Skeletal muscle satellite cell (primary cell): ENCODE results near the gene XPNPEP2.

ENCODE experiments used
- H3K27me3 ChIP-seq: 2 replicates; pipeline ENCODE4 v1.7.0; 2013; ENCODE audit warnings: low read length; ENCODE audit not compliant: control insufficient read depth, insufficient read depth
- H3K36me3 ChIP-seq: 2 replicates; pipeline ENCODE4 v1.7.0; 2013; ENCODE audit warnings: mild to moderate bottlenecking, control low read depth, low read length; ENCODE audit not compliant: insufficient read depth
- H3K4me1 ChIP-seq: 2 replicates; pipeline ENCODE4 v1.7.0; 2013; ENCODE audit warnings: low read length; ENCODE audit not compliant: control insufficient read depth, insufficient read depth
- H3K4me2 ChIP-seq: 2 replicates; pipeline ENCODE4 v1.7.0; 2013; ENCODE audit warnings: mild to moderate bottlenecking, low read length
- H3K4me3 ChIP-seq: 2 replicates; pipeline ENCODE4 v1.7.0; 2013; ENCODE audit warnings: low read length
- H3K9ac ChIP-seq: 2 replicates; pipeline ENCODE4 v1.7.0; 2013; ENCODE audit warnings: mild to moderate bottlenecking, low read depth, low read length, moderate library complexity
- H3K9me3 ChIP-seq: replicated peaks from 2 replicates; pipeline ENCODE4 v1.7.0; 2013; ENCODE audit warnings: mild to moderate bottlenecking, control low read depth, low read length

The XPNPEP2 gene

GRCh38 chrX:129701624-129702069 is 37.1 kb upstream of the XPNPEP2 start:
- H3K4me3 ChIP-seq = no peak overlapping the region
- H3K9ac ChIP-seq = no peak overlapping the region
- H3K27me3 ChIP-seq = peaks cover 12% of the 10 kb centered on the region
- H3K9me3 ChIP-seq = no peaks in the 10 kb centered on the region
- H3K4me2 ChIP-seq = no peak overlapping the region
- no peaks in the 10 kb centered on the region for H3K36me3 ChIP-seq
- H3K4me1 ChIP-seq = no peaks in the 10 kb centered on the region

GRCh38 chrX:129704491-129704890 is 34.3 kb upstream of the XPNPEP2 start:
- Histone ChIP-seq H3K36me3 (no peaks in the 10 kb centered on the region), H3K4me3 (no peak overlapping the region), H3K27me3 (peaks cover 8% of the 10 kb centered on the region), H3K9ac (no peak overlapping the region), H3K4me2 (no peak overlapping the region), H3K9me3 (no peaks in the 10 kb centered on the region), H3K4me1 (no peaks in the 10 kb centered on the region)

GRCh38 chrX:129705377-129705925 is 33.3 kb upstream of the XPNPEP2 start:
- no peaks in the 10 kb centered on the region for H3K4me1 ChIP-seq

GRCh38 chrX:129705988-129706387 is 32.8 kb upstream of the XPNPEP2 start:
- Histone ChIP-seq H3K4me1 (no peaks in the 10 kb centered on the region), H3K36me3 (no peaks in the 10 kb centered on the region), H3K4me3 (no peak overlapping the region), H3K27me3 (peaks cover 8% of the 10 kb centered on the region), H3K4me2 (no peak overlapping the region), H3K9ac (no peak overlapping the region), H3K9me3 (no peaks in the 10 kb centered on the region)

More at GRCh38 chrX:129705377-129705925, 33.3 kb upstream of the XPNPEP2 start:
- no peaks in the 10 kb centered on the region for H3K9me3 ChIP-seq
- no peak overlapping the region for H3K4me3 ChIP-seq
- no peak overlapping the region for H3K9ac ChIP-seq
- no peaks in the 10 kb centered on the region for H3K36me3 ChIP-seq
- H3K27me3 ChIP-seq = peaks cover 8% of the 10 kb centered on the region
- H3K4me2 ChIP-seq = no peak overlapping the region

GRCh38 chrX:129706400-129707072 is 32.2 kb upstream of the XPNPEP2 start:
- Histone ChIP-seq H3K9me3 (no peaks in the 10 kb centered on the region), H3K4me2 (no peak overlapping the region), H3K27me3 (peaks cover 8% of the 10 kb centered on the region), H3K36me3 (no peaks in the 10 kb centered on the region), H3K4me1 (no peaks in the 10 kb centered on the region), H3K9ac (no peak overlapping the region), H3K4me3 (no peak overlapping the region)

- no peaks in the 10 kb centered on the region for H3K36me3 ChIP-seq
- peaks cover 32% of the 10 kb centered on the region for H3K27me3 ChIP-seq
- H3K4me2 ChIP-seq = no peak overlapping the region
- no peak overlapping the region for H3K4me3 ChIP-seq
- no peaks in the 10 kb centered on the region for H3K9me3 ChIP-seq
- H3K4me1 ChIP-seq = no peaks in the 10 kb centered on the region
- no peak overlapping the region for H3K9ac ChIP-seq
These were observed 24.2 kb upstream of the XPNPEP2 start for GRCh38 chrX:129714581-129714980.

- H3K27me3 ChIP-seq = peaks cover 47% of the 10 kb centered on the region
- H3K36me3 ChIP-seq = no peaks in the 10 kb centered on the region
- H3K4me1 ChIP-seq = no peaks in the 10 kb centered on the region
- H3K9me3 ChIP-seq = no peaks in the 10 kb centered on the region
- H3K4me2 ChIP-seq = no peak overlapping the region
- H3K9ac ChIP-seq = no peak overlapping the region
- H3K4me3 ChIP-seq = no peak overlapping the region
These were observed 22.3 kb upstream of the XPNPEP2 start for GRCh38 chrX:129716507-129716906.

- Histone ChIP-seq H3K4me3 (no peak overlapping the region), H3K27me3 (peaks cover 57% of the 10 kb centered on the region), H3K36me3 (no peaks in the 10 kb centered on the region), H3K9ac (no peak overlapping the region), H3K9me3 (no peaks in the 10 kb centered on the region), H3K4me1 (no peaks in the 10 kb centered on the region), H3K4me2 (no peak overlapping the region)
These were observed 20.9 kb upstream of the XPNPEP2 start for GRCh38 chrX:129717892-129718291.

GRCh38 chrX:129718676-129719075 is 20.1 kb upstream of the XPNPEP2 start:
- H3K4me2 ChIP-seq = no peak overlapping the region
- H3K36me3 ChIP-seq = no peaks in the 10 kb centered on the region
- no peak overlapping the region for H3K9ac ChIP-seq
- no peak overlapping the region for H3K4me3 ChIP-seq
- no peaks in the 10 kb centered on the region for H3K9me3 ChIP-seq
- H3K27me3 ChIP-seq = peaks cover 62% of the 10 kb centered on the region
- H3K4me1 ChIP-seq = no peaks in the 10 kb centered on the region

GRCh38 chrX:129719268-129719667 is 19.5 kb upstream of the XPNPEP2 start:
- Histone ChIP-seq H3K9me3 (no peaks in the 10 kb centered on the region), H3K9ac (no peak overlapping the region), H3K27me3 (peaks cover 67% of the 10 kb centered on the region), H3K36me3 (no peaks in the 10 kb centered on the region), H3K4me3 (no peak overlapping the region), H3K4me1 (no peaks in the 10 kb centered on the region), H3K4me2 (no peak overlapping the region)

- Histone ChIP-seq H3K4me1 (no peaks in the 10 kb centered on the region), H3K27me3 (peaks cover 64% of the 10 kb centered on the region), H3K9me3 (no peaks in the 10 kb centered on the region)
These were observed 18.7 kb upstream of the XPNPEP2 start for GRCh38 chrX:129719931-129720530.

GRCh38 chrX:129720741-129721140 is 18.0 kb upstream of the XPNPEP2 start:
- no peak overlapping the region for H3K4me3 ChIP-seq
- H3K9ac ChIP-seq = no peak overlapping the region
- no peaks in the 10 kb centered on the region for H3K4me1 ChIP-seq
- H3K36me3 ChIP-seq = no peaks in the 10 kb centered on the region
- peaks cover 63% of the 10 kb centered on the region for H3K27me3 ChIP-seq
- no peak overlapping the region for H3K4me2 ChIP-seq
- H3K9me3 ChIP-seq = no peaks in the 10 kb centered on the region

More at GRCh38 chrX:129719931-129720530, 18.7 kb upstream of the XPNPEP2 start:
- Histone ChIP-seq H3K9ac (no peak overlapping the region), H3K36me3 (no peaks in the 10 kb centered on the region), H3K4me3 (no peak overlapping the region), H3K4me2 (no peak overlapping the region)
